GM21576 (cell line): Measurements from ENCODE around the gene HOXD8.

Experiments used
- ATAC-seq: cut with Tn5 transposase; IDR thresholded peaks from one replicate; pipeline ENCODE4 v1.9.1; 2021; ENCODE audit warnings: mild to moderate bottlenecking, moderate library complexity; ENCODE audit not compliant: unreplicated experiment

The HOXD8 gene

DNA sequence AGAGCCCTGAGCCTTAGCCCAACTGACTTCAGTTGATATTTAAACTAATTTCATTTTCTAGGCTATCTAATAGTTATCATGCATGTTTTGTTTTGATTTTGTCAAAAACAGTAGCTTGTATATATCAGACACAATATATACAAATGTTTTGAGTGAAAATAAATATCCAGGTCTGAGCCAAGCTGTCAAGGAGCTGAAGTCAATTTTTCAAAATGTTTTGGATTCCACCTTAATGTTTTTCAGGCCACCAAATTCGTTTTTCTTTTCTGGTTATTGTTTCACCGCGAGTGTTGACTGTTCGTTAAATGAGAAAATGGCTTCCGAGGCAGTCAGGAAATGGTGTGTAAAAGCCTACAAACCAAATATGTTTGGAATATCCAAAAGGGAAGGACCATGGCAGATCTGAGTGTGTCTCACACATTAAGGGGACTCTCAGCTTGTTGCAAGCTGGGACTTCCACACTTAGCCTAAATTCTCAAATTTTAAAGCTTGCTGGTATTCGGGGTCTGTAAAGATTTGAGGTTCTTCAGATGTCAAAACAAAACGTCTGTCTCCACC is 27.1 kb upstream of the HOXD8 start:
- no peak for ATAC-seq

DNA sequence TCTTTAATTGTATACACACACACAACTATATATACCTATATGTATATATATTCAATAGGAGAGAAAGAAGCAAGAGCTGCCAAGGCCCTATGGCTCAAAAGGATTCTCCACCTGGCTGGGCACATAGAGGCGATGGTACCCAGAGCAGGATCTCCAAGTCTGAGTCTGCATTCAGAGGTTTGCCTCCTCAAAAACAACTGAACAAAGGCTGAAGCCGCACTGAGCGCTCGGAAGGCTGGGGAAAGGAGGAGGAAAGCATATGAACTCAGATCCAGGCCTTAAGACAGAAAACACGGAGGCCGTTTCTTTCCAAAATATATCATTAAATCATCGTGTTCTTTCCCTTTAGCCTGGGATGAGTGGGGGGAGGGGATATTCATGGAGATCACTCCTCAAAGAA is 26.3 kb upstream of the HOXD8 start:
- no peak for ATAC-seq

GRCh38 chr2:176103742-176104315 is 25.7 kb upstream of the HOXD8 start:
- ATAC-seq = no peak

GRCh38 chr2:176104316-176105077 is 25.0 kb upstream of the HOXD8 start:
- no peak for ATAC-seq

DNA sequence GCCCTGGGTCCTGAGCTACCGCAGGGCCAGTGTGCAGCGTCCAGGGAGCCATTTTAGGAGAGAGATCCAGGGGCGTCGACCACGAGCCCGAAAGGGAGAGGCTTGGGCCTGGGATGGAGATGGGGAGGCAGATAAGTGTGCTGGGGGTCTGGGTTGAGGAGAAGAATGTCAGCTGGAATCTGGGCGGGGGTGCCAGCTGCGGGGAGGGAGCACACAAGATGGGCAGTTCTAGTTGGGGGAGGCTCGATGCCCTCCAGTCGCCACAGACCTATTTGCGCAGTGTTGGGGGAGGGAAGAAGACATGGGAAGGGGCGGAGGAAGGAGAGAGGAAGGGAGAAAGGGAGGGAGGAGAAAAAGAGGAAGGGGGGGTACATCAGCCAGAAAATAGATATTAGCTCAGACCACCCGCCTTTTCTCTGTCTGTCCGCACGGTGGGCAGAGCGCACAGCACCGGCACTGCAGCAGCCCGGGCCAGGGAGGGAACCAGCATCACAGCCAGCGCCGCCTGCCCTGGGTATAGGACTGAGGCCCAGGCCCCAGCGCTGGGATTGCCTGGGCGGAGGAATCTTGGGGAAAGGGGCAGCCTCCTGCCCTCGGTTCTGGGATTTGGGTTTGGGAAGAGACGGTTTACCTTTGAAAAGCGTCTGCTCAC is 24.3 kb upstream of the HOXD8 start:
- no peak for ATAC-seq

- no peak for ATAC-seq
These were observed 23.6 kb upstream of the HOXD8 start for GRCh38 chr2:176105730-176106580.

- no peak for ATAC-seq
These were observed 22.6 kb upstream of the HOXD8 start, which contains the start of gene HOXD11 for GRCh38 chr2:176106581-176107539. HOXD11 (plus strand) TSS chr2:176107280; CDS start chr2:176107356, 76 bp downstream.

DNA sequence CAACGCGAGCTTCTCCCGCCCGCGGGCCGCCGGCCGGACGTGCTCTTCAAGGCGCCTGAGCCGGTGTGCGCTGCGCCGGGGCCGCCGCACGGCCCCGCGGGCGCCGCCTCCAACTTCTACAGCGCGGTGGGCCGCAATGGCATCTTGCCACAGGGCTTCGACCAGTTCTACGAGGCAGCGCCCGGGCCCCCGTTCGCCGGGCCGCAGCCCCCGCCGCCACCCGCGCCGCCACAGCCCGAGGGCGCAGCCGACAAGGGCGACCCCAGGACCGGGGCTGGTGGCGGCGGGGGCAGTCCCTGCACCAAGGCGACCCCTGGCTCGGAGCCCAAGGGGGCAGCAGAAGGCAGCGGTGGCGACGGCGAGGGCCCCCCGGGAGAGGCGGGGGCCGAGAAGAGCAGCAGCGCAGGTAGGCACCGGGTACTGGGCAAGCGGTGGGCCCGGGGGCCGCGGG is 21.7 kb upstream of the HOXD8 start:
- ATAC-seq = no peak

- no peak for ATAC-seq
These were observed 20.2 kb upstream of the HOXD8 start for GRCh38 chr2:176109192-176109901.

GRCh38 chr2:176109946-176110345 is 19.6 kb upstream of the HOXD8 start:
- ATAC-seq = no peak

DNA sequence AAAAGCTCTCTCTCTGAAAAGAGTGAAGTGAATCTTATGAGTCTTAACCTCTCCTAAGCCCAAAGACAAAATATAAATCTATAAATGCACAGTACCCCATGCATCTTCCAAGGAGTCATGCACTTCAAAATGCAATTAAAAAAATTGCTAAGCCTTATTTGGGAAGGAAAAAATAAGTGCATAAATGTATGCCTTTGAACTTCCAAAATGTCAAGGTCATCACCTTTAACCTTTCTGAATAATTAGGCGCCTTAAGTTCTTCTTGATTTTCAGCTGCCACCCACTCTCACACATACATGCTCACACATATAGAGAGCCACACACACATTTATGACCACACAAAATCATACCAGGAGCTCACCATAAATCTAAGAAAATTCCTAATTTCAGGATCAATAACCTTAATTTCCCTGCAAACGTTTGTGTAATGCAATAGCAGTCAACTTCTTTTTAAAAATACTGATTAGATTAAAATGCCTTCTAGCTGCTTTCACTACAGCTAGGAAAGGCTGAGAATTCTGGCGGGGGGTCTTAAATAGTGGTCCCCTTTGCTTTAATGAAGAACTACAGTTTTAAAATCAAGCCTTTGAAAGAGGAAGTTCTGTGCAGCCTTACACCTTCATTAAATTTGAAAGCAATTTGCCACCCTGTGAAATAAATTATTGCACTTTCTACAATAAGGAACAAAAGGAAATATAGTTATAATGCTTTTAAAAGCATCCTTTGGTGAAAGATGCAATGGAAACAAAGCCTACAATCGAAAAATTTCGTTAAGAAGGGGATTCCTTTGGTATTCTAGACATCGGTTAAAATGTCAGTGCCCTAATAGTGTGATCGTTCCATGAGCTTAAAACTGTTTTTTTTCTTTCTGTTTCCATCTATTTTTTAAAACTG is 18.8 kb upstream of the HOXD8 start:
- ATAC-seq = no peak

DNA sequence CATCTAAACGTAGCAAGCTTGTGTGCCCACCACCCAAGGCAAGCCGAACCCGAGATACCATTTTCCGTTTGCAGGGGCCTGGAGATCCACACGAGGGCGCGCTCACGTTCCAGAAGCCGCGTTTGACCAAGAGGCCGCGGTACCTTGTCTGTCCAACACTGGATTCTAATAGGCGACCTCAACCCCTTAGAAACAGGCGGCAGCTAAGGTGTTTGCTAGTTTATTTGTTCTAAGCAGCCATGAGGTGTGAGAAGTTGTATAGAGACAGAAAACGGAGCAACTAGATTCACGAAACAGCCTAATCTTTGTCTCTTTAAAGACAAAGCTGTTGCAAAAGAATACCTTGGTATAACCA is 18.2 kb upstream of the HOXD8 start:
- no peak for ATAC-seq

- no peak for ATAC-seq
These were observed 17.6 kb upstream of the HOXD8 start for GRCh38 chr2:176111846-176112374.

GRCh38 chr2:176112375-176113302 is 16.9 kb upstream of the HOXD8 start:
- no peak for ATAC-seq

DNA sequence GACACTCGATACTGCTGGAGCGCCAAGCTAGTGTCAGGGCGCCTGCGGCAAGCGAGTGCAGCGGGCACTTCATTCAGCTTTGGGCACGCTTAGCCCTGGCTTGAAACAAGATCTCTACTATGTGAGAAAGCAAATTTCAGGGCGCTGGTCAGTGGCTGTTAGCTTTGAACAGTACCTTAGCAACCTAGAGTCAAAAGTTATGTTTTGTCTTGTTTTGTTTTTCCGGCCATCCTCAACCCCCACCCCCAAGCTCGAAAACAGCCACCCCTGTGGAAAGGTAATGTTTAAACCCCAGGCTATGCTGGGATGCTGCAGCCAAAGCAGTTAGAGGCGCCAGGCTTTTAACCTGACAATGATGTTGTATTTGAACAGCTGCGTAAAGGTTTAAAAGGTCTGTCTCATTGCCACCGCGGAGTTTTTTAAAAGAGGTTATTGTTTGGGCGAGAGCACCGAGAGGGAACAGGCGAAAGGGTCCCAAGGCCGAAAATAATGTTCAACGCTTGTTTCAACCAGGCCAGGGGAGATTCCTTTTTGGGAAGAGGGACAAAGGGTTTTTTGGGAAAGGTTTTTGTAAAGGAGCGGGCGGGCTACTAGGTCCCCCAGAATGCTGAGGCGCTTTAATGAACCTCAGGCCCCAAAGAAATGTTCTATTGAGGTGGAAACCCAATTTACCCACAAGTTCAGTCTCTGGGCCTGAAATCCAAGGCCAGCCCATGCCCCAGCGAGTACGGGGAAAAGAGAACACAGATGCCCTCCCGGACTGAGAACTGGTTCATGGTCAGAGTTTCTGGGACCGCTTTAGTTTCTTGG is 15.2 kb upstream of the HOXD8 start:
- no peak for ATAC-seq
